ENCODE measurements around the gene NAA11.

NAA11 gene

DNA sequence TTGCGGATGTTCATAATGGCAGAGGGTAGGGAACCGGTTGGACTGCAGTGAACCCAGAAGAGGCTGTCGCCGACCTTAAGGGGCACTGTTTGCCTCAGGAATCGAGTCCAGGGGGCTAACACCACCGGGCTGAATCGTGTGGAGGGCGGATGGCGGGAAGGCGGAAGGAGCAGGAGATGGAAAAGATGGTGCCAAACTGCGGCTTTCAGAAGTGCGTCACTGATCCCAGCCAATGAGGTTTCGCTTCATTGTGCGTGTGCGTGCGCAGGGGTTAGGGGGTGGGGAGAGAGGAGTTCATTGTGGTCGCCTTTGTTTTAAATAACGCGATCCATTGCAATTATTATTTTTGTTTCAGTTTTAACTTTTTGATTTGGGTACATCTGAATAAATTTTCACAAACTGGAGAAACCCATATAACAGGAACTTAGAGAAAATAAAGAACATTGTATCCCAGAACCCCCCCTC is at the start of gene NAA11:
Gene NAA11 (minus strand): TSS at position 198 of the 465 bp plus-strand sequence. CDS start 184 bp downstream, at position 14.
- DNase-seq (ENCODE audit: low spot score): no peak

DNA sequence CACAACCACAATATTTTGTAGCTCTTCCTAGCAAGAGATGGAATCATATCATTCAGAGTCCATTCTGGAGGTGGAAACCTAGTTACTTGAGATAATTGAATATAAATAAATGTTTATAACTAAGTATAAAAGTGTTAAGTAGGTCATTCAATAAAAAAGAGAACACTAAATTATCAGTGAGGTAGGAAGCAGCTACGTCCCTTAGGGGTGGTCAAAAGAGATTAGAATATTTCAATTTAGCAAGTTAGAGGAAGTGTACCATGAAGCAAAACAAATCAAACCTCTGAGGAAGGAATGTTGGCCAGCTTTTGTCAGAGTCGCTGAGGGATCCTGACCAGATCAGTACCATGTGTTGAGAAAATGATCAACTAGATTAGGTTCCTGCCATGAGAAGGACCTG is 44.2 kb upstream of the NAA11 start:
- DNase-seq (ENCODE audit: low spot score): no peak

DNA sequence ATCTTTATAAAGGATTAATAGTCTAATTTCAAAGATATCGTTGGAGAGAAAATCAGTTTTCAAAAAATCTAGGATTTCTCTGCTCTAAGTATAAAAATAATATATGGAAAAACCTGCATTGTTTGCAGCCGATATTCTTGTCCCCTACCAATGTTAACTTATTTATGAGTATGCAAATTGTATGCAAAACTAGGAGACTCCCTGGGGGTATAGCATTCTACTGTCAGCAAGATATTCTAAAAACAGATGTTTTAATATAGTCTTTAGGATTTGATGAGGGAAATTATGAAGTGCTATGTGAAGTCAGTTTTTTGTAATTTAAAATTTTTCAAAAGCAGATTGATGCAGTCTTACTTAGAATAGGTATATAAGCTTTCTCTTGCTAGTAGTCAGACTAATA is 41.2 kb upstream of the NAA11 start:
- no peak for DNase-seq (ENCODE audit: low spot score)

DNA sequence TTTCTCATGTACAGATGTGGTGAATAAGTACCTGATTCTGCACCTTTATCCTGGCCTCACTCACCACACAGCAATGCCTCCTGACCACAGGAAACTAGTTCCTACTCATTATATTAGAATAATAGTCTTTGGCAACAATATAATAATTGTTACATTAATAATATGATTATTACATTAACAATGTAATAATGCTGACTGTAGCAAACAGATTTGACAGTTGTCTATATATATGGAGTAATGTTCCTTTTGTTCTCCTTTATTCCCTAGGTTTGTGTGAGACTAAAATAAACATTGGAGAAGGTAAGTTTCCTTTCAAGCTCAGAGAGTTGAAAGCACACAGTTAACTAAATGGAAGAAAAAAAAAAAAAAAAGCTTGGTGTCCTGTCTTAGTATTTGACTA is 40.6 kb upstream of the NAA11 start:
- no peak for DNase-seq (ENCODE audit: low spot score)

- no peak for DNase-seq (ENCODE audit: low spot score)
These were observed 38.2 kb upstream of the NAA11 start for GRCh38 chr4:79364061-79364460.

GRCh38 chr4:79362626-79363025 is 36.8 kb upstream of the NAA11 start:
- DNase-seq (ENCODE audit: low spot score): no peak

- no peak for DNase-seq (ENCODE audit: low spot score)
These were observed 34.1 kb upstream of the NAA11 start for GRCh38 chr4:79360006-79360405.

DNA sequence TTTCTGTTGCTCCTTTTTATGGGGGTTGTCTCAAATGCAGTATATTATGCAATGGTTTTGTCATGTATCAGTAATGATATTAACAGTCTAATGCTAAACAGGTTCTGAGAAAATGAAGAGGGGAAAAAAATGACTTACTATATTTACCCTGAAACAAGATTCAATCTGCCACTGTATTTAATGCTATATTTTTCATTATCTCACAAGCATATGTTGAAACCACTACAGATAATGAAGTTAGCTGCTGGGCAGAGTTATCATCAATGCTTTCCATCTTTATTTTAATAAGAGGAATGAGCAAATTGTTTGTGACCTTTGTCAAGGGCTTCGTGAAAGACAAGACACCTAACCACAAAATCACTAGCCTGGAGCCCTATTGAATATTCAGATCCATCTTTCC is 32.6 kb upstream of the NAA11 start:
- DNase-seq (ENCODE audit: low spot score): no peak

DNA sequence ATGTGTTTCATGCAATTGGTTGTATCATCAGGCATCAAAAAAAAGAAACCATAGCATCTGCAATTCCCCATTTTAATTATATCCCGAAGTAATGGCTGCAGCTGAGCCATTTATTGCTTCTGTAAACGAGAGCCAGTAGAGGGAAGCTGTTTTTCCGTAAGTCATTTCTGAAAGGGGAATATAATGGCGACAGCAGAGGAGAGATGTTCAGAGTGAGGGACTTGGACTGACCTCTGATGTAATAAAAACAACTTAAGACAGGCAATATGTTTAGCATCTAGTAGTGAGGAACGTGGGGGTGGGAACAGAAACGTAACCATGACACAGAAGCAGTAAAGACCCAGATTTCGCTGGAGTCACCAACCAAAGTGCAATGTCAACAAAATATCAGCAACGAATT is 31.5 kb upstream of the NAA11 start:
- DNase-seq (ENCODE audit: low spot score): no peak

GRCh38 chr4:79353075-79353474 is 27.2 kb upstream of the NAA11 start:
- DNase-seq (ENCODE audit: low spot score): no peak

DNA sequence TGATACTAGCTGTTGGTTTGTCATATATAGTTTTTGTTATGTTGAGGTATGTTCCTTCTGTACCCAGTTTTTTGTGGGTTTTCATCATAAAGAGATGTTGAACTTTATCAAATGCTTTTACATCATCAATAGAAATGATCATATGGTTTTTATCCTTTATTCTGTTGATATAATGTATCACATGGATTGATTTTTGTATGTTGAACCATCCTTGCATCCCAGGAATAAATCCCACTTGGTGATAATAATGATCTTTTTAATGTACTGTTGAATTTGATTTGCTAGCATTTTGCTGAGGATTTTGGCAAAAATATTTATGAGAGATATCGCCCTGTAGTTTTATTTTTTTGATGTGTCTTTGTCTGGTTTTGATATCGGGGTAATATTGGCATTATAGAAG is 22.5 kb upstream of the NAA11 start:
- DNase-seq (ENCODE audit: low spot score): no peak

DNA sequence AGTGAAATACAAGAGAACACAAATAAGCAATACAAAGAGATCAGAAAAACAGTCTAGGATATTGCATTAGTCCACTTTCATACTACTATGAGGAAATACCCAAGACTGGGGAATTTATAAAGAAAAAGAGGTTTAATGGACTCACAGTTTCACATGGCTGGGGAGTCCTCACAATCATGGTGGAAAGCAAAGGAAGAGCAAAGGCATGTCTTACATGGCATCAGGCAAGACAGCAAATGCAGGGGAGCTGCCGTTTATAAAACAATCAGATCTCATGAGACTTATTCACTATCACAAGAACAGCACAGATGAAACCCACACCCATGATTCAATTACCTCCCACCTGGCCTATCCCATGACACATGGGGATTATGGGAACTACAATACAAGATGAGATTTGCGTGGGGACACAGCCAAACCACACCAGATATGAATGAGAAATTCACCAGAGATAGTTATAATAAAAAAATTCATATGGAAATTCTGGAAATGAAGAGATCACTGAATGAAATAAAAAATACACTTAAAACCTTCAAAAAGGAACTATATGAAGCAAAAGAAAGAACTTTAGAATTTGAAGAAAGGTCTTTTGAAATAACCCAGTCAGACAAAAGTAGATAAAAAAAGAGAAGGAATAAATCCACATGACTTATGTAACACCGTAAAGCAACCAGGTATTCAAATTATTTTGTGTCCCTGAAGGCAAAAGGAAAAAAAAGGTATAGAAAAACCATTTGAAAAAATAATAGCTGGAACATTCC is 16.2 kb upstream of the NAA11 start:
- DNase-seq (ENCODE audit: low spot score): no peak

DNA sequence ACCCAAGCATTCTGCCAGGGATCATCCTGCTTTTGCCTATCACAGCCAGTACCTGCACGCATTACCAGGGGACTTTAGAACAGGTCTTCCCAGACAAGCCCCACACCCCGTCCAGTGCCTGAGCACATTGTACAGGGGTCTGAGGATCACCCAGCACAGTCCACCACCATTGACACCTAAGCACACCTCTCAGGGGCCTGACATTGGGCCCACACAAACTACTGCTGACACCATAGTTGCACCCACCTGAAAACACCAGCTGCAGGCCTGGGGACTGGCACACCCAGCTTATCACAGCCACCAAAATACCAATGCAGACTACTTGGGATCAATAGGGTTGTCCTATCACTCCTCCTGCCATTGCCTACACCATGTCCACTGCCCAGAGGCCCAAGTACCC is 14.7 kb upstream of the NAA11 start:
- DNase-seq (ENCODE audit: low spot score): no peak

GRCh38 chr4:79338148-79338547 is 12.3 kb upstream of the NAA11 start:
- DNase-seq (ENCODE audit: low spot score): no peak

- no peak for DNase-seq (ENCODE audit: low spot score)
These were observed 8.9 kb upstream of the NAA11 start for GRCh38 chr4:79334783-79335182.

DNA sequence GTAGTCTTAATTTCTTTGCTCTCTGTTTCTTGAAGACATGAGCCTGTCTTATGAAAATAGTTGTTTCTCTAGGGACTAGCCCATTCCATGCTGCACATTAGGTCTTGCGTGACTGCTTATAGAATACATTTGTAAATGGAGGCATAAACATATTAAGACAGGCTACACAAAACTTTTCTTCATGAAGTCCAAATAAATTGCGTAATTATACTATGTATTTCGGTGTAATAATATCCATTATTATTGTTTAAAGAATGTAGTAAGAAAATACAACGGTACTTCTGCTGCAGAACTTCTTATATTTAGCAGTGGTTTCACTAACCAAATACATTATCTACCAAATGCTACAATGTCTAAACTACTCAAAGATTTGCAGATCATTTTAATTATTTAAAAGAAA is 8.5 kb upstream of the NAA11 start:
- no peak for DNase-seq (ENCODE audit: low spot score)

DNA sequence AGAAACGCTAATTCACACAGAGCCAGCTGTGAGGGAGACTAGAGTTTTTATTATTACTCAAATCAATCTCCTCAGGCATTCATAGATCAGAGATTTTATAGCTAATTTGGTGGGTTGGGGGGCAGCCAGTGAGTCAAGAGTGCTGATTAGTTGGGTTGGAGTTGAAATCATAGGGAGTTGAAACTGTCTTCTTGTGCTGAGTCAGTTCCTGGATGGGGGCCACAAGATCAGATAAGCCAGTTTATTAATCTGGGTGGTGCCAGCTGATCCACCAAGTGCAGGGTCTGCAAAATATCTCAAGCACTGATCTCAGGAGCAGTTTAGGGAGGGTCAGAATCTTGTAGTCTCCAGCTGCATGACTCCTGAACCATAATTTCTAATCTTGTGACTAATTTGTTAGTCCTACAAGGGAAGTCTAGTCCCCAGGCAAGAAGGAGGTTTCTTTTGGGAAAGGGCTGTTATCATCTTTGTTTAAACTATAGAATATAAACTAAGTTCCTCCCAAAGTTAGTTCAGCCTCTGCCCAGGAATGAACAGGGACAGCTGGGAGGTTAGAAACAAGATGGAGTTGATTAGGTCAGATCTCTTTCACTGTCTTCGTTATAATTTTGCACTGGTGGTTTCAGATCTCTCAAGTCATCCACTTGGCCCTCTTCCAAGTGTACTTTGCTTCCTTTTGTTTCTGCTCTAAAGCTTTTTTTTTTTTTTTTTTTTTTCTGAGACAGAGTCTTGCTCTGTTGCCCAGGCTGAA is 5.4 kb upstream of the NAA11 start:
- no peak for DNase-seq (ENCODE audit: low spot score)

GRCh38 chr4:79330720-79331119 is 4.9 kb upstream of the NAA11 start:
- DNase-seq (ENCODE audit: low spot score): no peak

GRCh38 chr4:79325436-79325835 is 425 bp downstream of the NAA11 start:
- DNase-seq (ENCODE audit: low spot score): no peak

DNA sequence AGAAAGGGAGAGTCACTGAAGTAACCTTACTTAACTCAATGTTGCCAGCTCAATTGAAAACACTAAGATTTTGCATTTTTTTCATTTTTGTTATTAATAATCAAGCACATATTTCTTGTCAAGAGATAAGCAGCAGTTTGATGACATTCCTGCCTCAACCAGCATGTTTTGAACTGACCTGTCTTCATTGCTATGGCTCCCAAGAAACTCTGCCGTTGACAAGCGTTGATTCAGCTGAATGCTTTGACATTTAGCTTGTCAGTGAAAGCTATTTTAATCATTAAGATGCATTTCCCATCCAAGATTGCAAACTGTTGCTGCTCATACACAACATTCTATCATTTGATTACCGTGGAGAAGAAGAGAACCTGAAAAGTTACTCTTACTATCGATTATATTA is 5.9 kb downstream of the NAA11 start:
- DNase-seq (ENCODE audit: low spot score): no peak

DNA sequence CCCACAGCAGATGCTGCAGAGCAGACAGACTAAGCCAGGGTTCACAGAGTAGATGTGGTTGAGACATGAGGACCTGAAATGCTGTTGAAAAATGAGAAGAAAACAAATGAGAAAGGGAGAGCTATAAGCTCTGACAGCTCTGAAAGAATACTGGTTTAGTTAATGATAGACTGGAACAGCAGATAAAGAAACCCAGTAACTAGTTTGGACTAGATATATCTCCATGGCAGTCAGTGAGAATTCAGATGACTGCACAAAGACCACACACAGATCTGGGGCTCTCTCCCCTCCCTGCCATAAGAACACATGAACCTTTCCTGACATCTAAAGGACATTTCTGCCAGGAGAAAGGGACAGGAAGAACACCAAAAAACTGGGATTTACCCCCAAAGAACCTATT is 8.2 kb downstream of the NAA11 start:
- no peak for DNase-seq (ENCODE audit: low spot score)

DNA sequence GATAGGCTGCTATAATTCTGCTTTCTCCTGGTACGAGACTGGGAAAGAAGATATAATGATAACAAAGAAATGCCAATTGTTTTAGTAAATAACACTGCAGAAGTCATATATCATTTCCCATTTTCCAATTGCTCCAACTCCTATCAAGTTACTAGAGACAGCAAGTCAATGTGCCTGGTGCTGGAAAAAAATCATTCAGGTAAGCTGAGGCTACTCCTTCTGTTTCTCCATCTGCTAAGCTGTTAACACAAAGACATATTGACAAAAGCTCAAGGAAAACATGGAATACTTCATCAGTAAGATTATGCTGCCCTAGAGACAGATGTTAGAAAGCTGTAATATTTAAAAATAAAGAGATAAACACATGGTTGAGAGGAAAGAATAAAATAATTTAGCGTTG is 10.0 kb downstream of the NAA11 start:
- no peak for DNase-seq (ENCODE audit: low spot score)

GRCh38 chr4:79311279-79311678 is 14.6 kb downstream of the NAA11 start:
- DNase-seq (ENCODE audit: low spot score): no peak

- no peak for DNase-seq (ENCODE audit: low spot score)
These were observed 16.9 kb downstream of the NAA11 start for GRCh38 chr4:79308971-79309370.

Data from hematopoietic multipotent progenitor cell treated with erythropoietin and hydrocortisone succinate and interleukin-3 and kit ligand, for 15 days (in vitro differentiated cells).